Medulla oblongata (tissue), 1 donor: Measurements from ENCODE around the gene MCRIP2.

Experiments used
- DNase-seq: peaks from one replicate; pipeline ENCODE4 v3.0.0-alpha.2; 2015; ENCODE audit errors: extremely low spot score

MCRIP2 gene

DNA sequence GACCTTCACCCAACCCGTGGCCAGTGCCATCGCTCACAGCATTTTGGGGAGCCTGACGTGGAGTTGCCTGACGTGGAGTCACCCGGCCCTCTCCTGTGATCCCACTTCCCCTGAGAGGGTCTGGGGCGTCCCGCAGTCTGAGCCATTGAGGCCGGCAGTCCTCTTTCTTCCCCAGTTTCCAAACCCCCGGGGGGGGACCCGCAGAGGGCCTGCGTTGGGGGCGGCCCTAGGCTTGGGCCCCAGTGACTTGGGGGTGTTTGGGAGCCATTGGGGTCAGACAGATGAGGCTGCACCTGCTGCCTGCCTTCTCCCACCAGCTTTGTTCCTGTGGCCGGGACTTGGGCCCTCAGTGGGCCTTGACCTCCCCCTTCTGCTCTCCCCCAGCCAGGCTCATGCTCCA lies 28.0 kb downstream of the MCRIP2 start:
- no peak for DNase-seq

DNA sequence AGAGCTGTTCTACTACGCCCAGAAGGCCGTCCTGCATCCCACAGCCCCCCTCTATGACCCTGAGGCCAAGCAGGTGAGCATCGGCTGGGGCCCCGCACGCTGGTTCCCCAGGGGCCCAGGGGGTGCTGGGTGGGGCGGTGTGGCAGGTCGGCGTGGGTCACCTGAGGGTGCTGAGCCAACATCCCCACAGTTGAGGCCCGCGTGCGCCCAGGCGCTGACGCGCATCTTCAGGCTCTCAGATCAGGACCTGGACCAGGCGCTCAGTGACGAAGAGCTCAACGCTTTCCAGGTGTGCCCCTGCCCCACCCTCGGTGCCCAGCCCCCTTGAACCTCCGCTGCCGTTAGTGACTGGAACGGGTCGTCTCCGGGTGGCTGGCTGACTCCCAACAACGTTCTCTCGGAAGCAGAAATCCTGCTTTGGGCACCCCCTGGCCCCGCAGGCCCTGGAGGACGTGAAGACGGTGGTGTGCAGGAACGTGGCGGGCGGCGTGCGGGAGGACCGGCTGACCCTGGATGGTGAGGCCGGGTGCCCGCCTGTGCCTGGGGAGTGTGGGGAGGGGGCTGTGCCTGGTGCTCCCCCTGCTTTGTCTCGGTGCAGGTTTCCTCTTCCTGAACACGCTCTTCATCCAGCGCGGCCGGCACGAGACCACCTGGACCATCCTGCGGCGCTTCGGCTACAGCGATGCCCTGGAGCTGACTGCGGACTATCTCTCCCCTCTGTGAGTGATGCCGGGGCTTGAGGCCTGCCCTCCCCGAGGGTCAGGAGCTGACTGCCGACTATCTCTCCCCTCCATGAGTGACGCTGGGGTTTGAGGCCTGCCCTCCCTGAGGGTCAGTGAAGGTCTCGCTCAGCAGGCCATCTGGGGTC lies 29.1 kb downstream of the MCRIP2 start:
- DNase-seq = no peak

DNA sequence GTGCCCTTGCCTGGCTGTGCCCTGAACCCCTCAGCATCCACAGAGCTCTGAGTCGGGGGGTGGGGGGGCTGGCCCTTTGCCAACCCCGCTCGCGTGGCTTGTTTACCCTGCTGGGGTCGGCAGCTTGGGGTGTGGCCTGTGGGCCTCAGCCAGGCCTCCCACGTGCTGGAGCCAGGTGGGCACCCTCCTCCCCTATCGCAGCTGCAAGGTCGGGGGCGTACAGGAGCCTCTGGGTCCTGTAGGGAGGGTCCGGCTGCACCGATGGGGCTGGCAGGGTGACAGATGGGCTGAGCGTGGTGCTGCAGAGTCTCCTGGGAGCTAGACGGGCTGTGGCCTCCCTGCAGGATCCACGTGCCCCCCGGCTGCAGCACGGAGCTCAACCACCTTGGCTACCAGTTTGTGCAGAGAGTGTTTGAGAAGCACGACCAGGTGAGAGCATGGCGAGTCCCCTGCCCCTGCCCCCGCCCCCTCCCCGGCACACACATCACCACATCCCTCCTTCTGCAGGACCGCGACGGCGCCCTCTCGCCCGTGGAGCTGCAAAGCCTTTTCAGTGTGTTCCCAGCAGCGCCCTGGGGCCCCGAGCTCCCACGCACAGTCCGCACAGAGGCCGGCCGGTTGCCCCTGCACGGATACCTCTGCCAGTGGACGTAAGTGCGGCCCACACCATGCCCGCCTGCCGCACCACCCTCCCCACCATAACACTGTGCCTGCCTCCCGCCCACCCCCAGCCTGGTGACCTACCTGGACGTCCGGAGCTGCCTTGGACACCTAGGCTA lies 29.9 kb downstream of the MCRIP2 start:
- no peak for DNase-seq

DNA sequence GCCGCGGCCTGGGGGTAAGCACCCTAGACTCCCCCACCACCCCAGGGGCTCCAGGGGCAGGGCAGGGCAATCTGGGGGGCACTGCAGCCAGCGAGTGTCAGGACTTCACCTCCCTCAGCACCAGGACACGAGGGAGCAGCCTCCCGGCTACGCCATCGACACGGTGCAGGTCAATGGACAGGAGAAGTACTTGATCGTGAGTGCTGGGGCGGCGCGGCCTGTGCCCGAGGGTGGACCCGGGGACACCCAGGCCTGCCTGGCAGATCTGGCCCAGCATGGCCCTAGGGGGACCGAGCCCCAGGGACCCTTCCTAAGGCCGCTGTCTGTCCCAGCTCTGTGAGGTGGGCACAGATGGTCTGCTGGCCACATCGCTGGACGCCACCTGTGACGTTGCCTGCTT lies 30.7 kb downstream of the MCRIP2 start:
- DNase-seq = no peak

DNA sequence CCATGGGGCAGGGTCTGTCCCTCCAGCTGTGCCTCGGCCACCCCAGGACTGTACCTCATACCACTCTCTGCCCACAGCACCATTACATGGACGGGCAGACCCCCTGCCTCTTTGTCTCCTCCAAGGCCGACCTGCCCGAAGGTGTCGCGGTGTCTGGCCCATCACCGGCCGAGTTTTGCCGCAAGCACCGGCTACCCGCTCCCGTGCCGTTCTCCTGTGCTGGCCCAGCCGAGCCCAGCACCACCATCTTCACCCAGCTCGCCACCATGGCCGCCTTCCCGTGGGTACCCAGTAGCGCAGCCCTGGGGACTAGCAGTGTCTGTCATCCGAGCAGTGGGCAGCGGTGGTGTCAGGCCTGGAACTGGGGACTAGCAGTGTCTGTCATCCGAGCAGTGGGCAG lies 31.2 kb downstream of the MCRIP2 start:
- no peak for DNase-seq

DNA sequence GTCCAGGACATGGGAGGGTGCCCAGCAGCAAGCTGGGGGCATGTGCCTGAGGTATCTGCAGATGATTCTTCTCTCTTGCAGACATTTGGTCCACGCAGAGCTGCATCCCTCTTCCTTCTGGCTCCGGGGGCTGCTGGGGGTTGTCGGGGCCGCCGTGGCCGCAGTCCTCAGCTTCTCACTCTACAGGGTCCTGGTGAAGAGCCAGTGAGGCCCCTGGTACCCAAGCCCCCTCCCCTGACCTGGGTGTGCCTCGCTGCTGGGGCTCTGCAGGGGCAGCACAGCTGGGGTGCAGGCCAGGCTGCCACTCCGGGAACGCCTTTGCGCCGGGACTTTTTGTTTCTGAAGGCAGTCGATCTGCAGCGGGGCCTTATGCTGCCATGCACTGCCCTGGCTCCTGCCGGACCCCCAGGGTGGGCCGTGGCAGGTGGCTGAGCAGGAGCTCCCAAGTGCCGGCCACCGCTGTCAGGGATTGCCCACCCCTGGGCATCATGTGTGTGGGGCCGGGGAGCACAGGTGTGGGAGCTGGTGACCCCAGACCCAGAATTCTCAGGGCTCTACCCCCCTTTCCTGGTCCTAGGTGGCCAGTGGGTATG lies 31.9 kb downstream of the MCRIP2 start:
- no peak for DNase-seq

DNA sequence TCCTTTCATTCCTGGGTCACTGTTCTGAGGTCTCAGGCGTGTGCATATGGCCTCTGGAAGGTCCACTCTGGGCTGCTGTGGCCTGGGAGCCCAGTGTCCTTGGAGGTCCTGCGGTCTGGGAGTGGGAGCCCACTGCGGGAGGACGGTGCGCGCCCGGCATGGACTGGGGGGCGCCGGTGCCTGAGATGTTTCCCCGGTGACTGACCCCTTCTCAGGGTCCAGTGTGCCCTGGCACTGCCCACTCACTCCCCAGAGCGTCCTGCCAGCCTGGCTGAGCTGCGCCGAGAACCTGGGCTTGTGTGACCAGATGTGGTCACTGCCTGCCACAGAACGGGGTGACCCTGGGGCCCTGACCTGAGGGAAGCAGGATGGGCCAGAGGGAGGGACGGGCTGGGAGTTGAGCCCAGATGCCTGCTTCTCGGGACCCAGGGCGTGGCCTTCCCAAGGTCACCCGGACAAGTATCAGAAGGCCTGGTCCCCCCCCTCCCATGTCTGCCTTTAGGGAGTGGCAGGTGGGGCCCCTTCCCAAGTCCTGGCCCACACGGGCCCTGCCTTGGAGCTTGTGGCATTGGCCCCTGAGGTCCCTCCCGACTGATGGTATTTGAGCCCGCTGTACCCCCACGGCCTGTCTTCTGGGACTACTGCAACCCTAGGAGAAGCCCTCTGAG lies 32.7 kb downstream of the MCRIP2 start:
- DNase-seq = no peak

DNA sequence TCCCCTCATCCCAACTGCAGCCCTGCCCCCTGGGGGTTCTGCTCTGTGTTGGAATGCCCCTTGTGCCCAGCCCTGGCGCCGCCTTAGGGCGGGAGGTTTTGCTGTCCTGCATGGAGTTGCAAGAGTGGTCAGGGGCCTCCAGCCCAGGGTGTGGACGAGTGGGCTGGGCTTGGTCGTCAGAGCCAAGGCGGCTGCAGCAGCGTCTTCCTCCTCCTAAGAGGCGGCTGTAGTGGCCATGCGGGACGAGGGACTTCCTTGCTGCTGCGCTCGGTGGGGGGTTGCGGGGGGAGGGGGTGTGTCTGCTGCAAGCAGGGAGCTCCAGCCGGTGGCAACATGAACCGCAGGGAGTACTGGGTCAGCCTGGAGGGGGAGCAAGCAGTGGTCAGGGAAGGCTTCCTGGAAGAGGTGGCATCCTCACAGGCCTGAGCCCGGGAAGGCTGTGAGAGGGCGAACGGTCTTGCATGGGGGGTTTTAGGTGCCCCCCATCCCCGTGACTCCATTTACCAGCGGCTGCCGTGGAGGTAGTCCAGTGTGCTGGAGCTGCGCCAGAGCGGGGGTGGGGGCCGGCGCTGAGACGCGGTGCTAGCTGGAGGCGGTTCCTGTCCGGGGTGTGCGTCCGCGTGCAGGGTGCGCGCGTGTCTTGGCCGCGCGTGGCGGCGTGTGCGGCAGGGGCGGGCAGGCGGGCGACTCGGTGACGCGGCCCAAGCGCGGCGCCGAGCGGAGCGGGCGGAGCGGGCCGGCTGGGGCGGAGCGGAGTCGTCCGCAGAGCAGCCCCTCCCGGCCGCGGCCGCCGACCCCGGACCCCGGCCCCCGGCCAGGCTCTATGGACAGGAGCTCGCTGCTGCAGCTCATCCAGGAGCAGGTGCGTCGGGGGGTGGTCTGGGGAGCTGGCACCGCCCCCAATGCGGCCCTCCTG lies 33.6 kb downstream of the MCRIP2 start, which contains the start of gene RHBDL1:
RHBDL1 (plus strand) TSS at position 704 of the 916 bp plus-strand sequence; CDS start at position 824, 120 bp downstream.
- peak; percentile 19 for DNase-seq

DNA sequence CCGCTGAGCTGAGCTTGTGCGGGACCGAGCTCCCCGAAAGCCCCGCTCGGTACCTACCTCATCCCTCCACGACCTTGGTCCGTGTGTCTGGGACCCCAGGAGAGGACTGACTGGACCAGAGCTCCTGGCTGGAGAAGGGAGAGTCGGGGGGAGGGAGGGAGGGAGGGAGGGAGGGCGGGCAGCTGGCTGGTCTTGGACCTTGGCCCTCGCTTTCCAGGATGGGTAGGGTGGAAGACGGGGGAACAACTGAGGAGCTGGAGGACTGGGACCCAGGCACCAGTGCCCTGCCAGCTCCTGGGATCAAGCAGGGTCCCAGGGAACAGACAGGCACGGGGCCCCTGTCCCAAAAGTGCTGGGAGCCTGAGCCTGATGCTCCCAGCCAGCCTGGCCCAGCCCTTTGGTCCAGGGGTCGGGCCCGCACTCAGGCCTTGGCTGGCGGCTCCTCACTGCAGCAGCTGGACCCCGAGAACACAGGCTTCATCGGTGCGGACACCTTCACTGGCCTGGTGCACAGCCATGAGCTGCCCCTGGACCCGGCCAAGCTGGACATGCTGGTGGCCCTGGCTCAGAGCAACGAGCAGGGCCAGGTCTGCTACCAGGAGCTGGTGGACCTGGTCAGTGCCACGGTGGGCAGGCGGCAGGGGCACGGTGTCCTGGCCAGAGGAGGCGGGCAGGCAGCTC lies 34.4 kb downstream of the MCRIP2 start:
- no peak for DNase-seq

DNA sequence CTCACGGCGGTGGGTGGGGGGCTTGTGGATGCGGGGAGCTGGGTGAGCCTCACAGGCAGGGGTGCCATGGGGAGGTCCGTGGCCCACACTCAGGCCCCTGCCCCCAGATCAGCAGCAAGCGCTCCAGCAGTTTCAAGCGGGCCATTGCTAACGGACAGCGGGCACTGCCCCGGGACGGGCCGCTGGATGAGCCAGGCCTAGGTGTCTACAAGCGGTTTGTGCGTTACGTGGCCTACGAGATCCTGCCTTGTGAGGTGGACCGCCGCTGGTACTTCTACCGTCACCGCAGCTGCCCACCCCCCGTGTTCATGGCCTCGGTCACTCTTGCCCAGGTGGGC lies 34.9 kb downstream of the MCRIP2 start:
- no peak for DNase-seq

DNA sequence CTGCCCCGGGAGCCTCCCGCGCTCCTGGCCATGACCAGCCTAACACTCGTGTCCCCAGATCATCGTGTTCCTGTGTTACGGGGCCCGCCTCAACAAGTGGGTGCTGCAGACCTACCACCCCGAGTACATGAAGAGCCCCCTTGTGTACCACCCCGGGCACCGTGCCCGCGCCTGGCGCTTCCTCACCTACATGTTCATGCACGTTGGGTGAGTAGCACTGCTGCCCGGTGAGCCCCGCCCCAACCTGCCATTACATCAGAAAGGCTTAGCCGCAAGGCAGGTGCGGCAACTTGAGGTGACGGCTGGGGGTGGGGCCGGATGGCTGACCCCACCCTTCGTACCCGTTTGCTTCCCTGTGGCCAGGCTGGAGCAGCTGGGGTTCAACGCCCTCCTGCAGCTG lies 35.3 kb downstream of the MCRIP2 start:
- DNase-seq = no peak

DNA sequence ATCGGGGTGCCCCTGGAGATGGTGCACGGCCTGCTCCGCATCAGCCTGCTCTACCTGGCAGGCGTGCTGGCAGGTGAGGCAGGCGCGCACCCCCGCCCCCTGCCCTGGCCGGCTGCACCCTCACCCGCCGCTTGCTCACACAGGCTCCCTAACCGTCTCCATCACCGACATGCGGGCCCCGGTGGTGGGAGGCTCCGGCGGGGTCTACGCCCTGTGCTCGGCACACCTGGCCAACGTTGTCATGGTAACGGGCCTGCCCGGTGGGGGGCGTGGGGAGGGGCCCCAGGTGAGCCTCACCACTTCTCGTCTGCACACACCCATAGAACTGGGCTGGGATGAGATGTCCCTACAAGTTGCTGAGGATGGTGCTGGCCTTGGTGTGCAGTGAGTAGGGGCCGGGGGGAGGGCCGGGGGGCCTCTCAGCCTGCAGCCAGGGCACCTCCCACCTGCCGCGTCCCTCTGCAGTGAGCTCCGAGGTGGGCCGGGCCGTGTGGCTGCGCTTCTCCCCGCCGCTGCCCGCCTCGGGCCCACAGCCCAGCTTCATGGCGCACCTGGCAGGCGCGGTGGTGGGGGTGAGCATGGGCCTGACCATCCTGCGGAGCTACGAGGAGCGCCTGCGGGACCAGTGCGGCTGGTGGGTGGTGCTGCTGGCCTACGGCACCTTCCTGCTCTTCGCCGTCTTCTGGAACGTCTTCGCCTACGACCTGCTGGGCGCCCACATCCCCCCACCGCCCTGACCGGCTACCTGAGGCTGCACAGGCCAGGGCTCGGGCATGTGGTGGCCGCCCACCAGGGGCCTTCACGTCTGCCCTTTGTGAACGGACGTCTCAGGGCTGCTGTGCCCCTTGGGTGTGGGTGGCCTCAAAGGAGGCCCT lies 35.9 kb downstream of the MCRIP2 start:
- DNase-seq = no peak

DNA sequence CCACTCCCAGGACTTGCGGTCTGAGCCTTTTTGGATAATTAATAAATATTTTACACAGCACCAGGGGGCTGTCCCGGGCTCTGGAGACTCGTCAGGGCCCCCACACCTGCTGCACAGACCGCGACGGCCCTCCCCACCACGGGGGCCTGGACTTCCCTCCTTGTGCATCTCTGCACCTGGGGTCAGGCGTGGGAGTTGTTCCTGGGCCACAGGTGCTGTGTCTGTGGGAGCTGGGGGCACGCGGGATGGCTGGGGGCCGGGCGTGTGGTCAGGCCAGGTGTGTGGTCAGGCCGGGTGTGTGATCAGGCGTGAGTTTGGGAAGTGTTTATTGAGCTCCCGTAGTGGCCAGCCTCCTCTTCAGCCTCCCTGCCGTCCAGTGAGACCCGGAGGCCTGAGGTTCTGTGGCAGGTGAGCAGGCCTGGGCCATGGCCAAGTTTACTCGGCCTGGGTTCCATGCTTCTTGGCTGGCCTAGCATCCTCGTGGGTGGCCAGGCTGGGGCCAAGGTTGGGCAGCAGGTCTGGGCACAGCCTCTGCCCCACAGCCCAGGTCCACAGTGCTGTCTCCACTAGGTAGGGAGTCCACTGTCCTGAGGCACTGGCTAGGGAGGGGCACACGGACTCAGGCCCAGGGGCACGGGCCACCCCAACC lies 36.7 kb downstream of the MCRIP2 start:
- no peak for DNase-seq

DNA sequence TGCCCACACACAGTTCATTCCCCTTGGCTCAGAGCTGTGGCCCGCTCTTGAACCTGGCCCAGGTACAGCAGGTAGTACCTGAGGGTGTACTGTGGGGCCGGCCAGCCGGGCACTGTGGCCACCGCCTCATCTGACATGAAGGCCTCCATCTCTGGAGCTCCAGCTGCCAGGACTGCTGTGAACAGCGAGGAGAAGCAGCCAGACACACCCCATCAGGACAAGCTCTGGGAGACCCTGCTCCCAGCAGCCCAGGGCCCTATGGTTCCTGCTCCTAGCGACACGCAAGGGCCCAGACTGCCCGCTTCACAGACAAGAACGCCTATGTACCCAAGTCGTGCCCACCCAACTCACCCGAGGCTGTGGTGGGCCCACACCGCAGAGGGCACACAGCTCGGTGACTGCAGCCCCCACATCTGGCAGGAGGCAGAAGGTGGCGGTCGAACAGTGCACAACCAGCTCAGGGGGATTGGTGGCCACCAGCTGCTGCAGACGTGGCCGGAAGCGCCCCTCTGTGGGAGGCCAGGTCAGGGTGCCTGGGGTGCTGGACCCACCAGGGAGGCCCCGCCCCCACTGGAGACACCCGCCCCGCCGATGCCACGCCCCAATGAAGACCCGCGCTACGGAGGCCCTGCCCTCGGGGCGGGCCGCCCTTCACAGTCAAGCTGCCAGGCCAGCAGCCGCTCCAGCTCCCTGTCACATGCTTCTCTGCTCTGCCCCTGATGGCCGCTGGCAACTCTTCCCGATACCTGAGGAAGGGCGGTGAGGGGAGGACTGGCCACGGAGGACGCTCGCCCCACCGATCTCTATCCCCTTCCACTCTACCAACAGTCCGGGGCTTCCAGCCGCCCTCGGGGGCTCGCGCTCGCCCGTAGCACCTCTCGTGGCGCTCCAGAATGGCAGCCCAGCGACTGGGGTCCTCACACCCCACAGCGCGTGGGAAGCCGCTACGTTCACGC lies 37.5 kb downstream of the MCRIP2 start:
- peak; percentile 67 for DNase-seq

DNA sequence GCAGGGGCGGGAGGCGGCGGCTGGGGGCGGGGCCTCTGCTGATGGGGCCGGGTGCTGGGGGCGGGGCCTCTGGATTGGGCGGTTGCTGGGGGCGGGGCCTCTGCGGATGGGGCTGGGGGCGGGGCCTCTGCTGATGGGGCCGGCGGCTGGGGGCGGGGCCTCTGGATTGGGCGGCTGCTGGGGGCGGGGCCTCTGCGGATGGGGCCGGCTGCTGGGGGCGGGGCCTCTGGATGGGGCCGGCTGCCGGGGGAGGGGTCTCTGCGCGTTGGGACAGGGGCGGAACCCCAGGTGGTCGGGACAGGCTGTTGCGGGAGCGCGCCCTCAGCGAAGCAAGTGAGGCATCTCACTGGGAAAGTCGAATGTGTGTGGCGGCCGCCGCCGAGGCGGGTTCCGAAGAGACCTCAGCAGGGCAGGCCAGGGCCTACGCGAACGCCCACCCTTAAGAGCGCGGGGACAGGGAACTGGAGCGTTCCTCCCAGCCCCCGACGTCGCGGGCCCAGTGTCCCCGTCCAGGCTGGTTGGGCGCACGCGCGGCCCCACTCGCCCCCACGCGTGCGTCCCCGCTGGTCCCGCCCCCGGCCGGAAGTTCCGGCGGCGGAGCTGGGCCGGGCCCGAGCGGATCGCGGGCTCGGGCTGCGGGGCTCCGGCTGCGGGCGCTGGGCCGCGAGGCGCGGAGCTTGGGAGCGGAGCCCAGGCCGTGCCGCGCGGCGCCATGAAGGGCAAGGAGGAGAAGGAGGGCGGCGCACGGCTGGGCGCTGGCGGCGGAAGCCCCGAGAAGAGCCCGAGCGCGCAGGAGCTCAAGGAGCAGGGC lies 38.4 kb downstream of the MCRIP2 start, which contains the start of gene STUB1:
STUB1 (plus strand) TSS at position 597 of the 811 bp plus-strand sequence; CDS start at position 713, 116 bp downstream.
- peak; percentile 83 for DNase-seq

DNA sequence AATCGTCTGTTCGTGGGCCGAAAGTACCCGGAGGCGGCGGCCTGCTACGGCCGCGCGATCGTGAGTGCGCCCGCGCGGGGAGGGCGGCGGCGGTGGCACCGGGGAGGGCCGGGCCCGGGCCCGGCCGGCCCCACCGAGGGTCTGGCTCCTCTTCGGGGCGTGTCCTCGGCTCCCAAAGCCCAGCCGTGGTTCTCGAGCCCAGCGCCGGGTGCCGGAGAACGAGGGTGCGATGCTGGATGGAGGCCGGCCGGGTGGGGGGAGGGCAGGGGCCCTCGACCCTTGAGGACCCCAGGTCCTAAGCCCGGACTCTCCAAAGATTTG lies 39.0 kb downstream of the MCRIP2 start:
- no peak for DNase-seq
